Peyer's patch (tissue), 4 donors: ENCODE data around the gene UBE2G2.

ENCODE experiments used
- POLR2A ChIP-seq, 2 donors: fragments of 450-650 bp; IDR thresholded peaks; one replicate each; pipeline ENCODE4 v1.5.1; 2017; ENCODE audit warnings: antibody characterized with exemption in 2 of 2, mild to moderate bottlenecking in 2 of 2, moderate library complexity in 2 of 2
- TF ChIP-seq, protein P1 (sequence below), 6 experiments: fragments of 450-650 bp in 4 of 6; fragments of 200-600 bp in 2 of 6; sonication (generic) in 1 of 6; IDR thresholded peaks; one replicate each; pipeline ENCODE4 v1.5.1; 2017 to 2019; ENCODE audit warnings: antibody characterized with exemption in 6 of 6, mild to moderate bottlenecking in 3 of 6, moderate library complexity in 1 of 6

DNA sequence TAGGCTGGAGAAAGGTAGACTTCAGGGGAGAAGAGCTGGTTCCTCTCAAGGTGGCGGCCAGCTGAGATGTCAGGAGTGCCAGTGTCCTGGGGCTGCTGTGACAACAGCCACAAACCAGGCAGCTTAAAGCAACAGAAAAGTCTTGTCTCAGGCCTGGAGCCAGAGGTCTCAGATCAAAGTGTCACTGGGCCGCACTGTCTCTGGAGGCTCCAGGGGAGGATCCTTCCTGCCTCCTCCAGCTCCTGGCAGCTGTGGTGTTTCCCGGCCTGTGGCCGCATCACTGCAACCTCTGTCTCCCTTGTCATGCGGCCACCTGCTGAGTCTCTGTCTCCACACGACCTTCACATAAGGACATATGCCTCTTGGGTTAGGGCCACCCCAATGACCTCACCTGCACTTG lies 65.8 kb downstream of the UBE2G2 start:
- TF ChIP-seq, protein P1, sequence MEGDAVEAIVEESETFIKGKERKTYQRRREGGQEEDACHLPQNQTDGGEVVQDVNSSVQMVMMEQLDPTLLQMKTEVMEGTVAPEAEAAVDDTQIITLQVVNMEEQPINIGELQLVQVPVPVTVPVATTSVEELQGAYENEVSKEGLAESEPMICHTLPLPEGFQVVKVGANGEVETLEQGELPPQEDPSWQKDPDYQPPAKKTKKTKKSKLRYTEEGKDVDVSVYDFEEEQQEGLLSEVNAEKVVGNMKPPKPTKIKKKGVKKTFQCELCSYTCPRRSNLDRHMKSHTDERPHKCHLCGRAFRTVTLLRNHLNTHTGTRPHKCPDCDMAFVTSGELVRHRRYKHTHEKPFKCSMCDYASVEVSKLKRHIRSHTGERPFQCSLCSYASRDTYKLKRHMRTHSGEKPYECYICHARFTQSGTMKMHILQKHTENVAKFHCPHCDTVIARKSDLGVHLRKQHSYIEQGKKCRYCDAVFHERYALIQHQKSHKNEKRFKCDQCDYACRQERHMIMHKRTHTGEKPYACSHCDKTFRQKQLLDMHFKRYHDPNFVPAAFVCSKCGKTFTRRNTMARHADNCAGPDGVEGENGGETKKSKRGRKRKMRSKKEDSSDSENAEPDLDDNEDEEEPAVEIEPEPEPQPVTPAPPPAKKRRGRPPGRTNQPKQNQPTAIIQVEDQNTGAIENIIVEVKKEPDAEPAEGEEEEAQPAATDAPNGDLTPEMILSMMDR (IDR thresholded peaks at IDR 0.05): no peak
- TF ChIP-seq POLR2A (IDR thresholded peaks at IDR 0.05): no peak
